ENCODE results near the gene PARP6.

Gene PARP6

DNA sequence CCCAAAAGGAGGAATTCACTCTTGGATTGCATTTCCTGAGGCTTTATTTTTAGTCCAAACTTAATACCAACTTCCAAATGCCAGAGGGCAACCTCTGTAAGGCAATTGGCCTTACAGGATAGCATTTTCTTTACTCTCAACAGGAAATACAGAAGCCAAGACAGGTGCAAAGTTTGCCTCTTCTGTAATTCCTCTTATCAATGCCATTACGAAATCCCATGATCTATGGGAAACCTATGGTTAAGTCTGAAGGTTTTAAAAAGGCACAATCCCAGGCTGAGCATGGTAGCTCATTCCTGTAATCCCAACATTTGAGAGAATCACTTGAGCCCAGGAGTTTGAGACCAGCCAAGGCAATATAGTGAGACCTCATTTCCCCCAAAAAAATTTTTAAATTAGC is 56.3 kb downstream of the PARP6 start:
- Histone ChIP-seq H3K36me3 (ENCODE audit: control insufficient read depth, insufficient read depth, low read length) (peaks cover 50% of the 10 kb centered on the region), H3K27me3 (replicated peaks; ENCODE audit: control insufficient read depth, insufficient read depth, low read length) (no peaks in the 10 kb centered on the region), H3K4me3 (replicated peaks; ENCODE audit: low read depth, low read length) (no peak overlapping the region)
- TF ChIP-seq, protein P1, sequence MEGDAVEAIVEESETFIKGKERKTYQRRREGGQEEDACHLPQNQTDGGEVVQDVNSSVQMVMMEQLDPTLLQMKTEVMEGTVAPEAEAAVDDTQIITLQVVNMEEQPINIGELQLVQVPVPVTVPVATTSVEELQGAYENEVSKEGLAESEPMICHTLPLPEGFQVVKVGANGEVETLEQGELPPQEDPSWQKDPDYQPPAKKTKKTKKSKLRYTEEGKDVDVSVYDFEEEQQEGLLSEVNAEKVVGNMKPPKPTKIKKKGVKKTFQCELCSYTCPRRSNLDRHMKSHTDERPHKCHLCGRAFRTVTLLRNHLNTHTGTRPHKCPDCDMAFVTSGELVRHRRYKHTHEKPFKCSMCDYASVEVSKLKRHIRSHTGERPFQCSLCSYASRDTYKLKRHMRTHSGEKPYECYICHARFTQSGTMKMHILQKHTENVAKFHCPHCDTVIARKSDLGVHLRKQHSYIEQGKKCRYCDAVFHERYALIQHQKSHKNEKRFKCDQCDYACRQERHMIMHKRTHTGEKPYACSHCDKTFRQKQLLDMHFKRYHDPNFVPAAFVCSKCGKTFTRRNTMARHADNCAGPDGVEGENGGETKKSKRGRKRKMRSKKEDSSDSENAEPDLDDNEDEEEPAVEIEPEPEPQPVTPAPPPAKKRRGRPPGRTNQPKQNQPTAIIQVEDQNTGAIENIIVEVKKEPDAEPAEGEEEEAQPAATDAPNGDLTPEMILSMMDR (IDR thresholded peaks at IDR 0.05; ENCODE audit: insufficient read depth, low read length, poor library complexity, severe bottlenecking): no peak
- DNase-seq (ENCODE audit: extremely low read depth, insufficient read length): no peak

DNA sequence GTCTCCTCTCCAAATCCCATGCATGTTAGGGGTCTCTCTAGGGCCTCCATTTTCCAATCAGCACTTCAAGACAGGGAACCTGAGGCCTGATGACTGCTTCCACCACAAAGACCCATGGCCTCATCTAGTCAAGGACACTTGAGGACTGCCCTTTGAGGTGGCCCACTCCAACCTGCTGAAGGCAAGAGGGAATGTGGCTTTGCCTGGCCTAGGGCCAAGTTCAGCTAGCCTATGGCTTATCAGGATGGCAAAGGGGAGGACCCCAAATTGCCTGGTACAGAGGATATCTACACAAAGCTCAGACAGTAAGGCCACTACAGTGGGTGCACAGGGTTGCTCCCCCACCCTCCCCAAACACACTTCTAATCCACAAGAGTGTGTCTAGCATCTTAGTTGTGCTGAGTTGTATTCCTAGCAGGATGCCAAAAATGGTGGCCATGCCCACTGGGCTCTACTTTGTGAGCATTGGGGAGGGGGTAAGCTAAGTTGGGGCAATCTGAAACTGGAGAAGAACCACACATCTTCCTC is 64.7 kb downstream of the PARP6 start:
- Histone ChIP-seq H3K4me3 (replicated peaks; ENCODE audit: low read depth, low read length) (no peak overlapping the region), H3K36me3 (ENCODE audit: control insufficient read depth, insufficient read depth, low read length) (peaks cover 72% of the 10 kb centered on the region), H3K27me3 (replicated peaks; ENCODE audit: control insufficient read depth, insufficient read depth, low read length) (no peaks in the 10 kb centered on the region)
- TF ChIP-seq, protein P1 (IDR thresholded peaks at IDR 0.05; ENCODE audit: insufficient read depth, low read length, poor library complexity, severe bottlenecking): no peak
- DNase-seq (ENCODE audit: extremely low read depth, insufficient read length): no peak

DNA sequence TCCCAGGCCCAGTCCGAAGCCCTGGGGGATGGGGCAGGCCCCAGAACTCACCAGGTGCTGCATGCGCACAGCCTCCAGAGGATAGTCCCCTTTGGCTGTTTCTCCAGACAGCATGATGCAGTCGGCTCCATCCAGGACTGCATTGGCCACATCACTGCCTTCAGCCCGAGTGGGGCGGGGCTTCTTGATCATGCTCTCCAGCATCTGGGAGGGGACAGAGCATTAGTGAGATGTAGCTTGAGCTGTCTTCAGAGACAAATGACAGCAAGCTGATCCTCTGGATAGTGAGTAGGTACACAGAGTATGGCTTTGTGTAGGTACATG is 65.7 kb downstream of the PARP6 start:
- no peak for DNase-seq (ENCODE audit: extremely low read depth, insufficient read length)
- Histone ChIP-seq H3K4me3 (replicated peaks; ENCODE audit: low read depth, low read length) (no peak overlapping the region), H3K27me3 (replicated peaks; ENCODE audit: control insufficient read depth, insufficient read depth, low read length) (no peaks in the 10 kb centered on the region), H3K36me3 (ENCODE audit: control insufficient read depth, insufficient read depth, low read length) (peaks cover 77% of the 10 kb centered on the region)
- TF ChIP-seq, protein P1 (IDR thresholded peaks at IDR 0.05; ENCODE audit: insufficient read depth, low read length, poor library complexity, severe bottlenecking): no peak

DNA sequence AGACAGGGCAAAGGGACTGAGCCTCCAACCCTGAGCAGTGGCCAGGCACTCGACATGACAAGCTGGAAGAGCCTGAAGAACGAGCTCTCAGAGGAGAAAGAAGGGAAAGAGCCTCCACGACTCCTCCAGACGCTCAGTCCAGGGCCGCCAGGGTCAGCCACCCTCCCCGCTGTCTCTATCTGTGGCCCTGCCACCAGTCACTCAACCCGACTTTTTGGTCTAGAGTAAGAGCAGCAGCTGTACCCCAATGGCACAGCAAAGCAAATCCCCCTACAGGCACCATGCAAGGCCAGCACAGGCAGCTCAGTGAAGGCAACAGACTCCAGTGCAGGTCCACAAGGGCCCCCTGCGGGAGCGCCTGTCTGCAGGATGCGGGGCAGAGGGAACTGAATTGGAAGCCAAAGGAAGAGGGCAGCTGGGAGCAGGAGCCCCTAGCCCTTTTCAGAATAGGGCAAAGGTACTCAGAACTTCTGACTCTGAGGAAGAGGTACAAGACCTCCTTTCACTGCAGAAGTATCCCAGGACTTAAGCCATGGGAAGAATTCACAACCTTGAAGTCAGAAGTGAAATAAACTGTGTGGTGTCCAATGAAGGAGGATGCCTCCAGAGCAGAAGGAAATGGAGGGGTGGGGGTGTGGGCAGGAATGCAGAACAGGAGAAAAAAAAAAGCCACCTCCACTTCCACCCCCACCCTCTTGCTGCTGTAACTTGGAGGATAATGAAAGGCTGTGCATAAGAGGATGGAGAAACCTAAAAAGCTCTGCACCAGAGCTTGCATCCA is 66.3 kb downstream of the PARP6 start:
- H3K36me3 ChIP-seq (ENCODE audit: control insufficient read depth, insufficient read depth, low read length): peaks cover 80% of the 10 kb centered on the region
- no peak for DNase-seq (ENCODE audit: extremely low read depth, insufficient read length)
- H3K27me3 ChIP-seq (replicated peaks; ENCODE audit: control insufficient read depth, insufficient read depth, low read length): no peaks in the 10 kb centered on the region
- H3K4me3 ChIP-seq (replicated peaks; ENCODE audit: low read depth, low read length): no peak overlapping the region
- TF ChIP-seq, protein P1 (IDR thresholded peaks at IDR 0.05; ENCODE audit: insufficient read depth, low read length, poor library complexity, severe bottlenecking): no peak

DNA sequence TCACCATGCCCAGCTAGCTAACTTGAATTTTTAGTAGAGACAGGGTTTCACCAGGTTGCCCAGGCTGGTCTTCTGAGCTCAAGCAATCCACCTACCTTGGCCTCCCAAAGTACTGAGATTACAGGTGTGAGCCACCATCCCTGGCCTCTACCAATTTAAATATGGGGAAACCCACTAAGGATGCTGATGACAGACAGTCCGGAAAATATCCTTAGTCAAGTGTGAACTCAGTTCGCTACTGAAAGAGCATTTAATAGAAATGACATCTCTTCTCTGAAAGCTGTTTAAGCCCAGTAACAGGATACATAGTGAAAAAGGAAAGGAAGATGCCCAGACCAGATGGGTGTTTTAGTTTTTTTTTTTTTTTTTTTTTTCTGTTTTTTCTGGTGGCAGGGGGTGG is 67.1 kb downstream of the PARP6 start:
- H3K36me3 ChIP-seq (ENCODE audit: control insufficient read depth, insufficient read depth, low read length): peaks cover 84% of the 10 kb centered on the region
- H3K4me3 ChIP-seq (replicated peaks; ENCODE audit: low read depth, low read length): no peak overlapping the region
- no peaks in the 10 kb centered on the region for H3K27me3 ChIP-seq (replicated peaks; ENCODE audit: control insufficient read depth, insufficient read depth, low read length)
- TF ChIP-seq, protein P1 (IDR thresholded peaks at IDR 0.05; ENCODE audit: insufficient read depth, low read length, poor library complexity, severe bottlenecking): no peak
- DNase-seq (ENCODE audit: extremely low read depth, insufficient read length): no peak
